ENCODE measurements around the gene RAB11A.
A peak's percentile ranks its signal among the peaks of the same experiment; 100 is the strongest.
"Not testable (repeated sequence)": the region's sequence is repeated elsewhere in the genome, so short reads cannot be mapped to it uniquely, and the experiment has no call there.

RAB11A gene

GRCh38 chr15:65870889-65871533, 1.7 kb downstream of the RAB11A start:
- Histone ChIP-seq H3K27me3 (ENCODE audit: control insufficient read depth, insufficient read depth, low read length) (no peaks in the 10 kb centered on the region), H3K4me1 (ENCODE audit: control insufficient read depth, insufficient read depth, low read length) (no peaks in the 10 kb centered on the region), H3K9me3 (ENCODE audit: control insufficient read depth, insufficient read depth, low read length) (no peaks in the 10 kb centered on the region), H3K4me3 (ENCODE audit: low read length) (peak overlapping the region; percentile 85; the same call in 1 of the 2 replicates), H3K36me3 (ENCODE audit: control insufficient read depth, insufficient read depth, low read length) (no peaks in the 10 kb centered on the region), H3K27ac (ENCODE audit: low read length) (no peak overlapping the region)
- no peak for DNase-seq (ENCODE audit: low read depth, low spot score)
- no CpG with 5 or more reads among the region's 2 CpGs for WGBS (ENCODE audit: insufficient coverage, insufficient read length)

DNA sequence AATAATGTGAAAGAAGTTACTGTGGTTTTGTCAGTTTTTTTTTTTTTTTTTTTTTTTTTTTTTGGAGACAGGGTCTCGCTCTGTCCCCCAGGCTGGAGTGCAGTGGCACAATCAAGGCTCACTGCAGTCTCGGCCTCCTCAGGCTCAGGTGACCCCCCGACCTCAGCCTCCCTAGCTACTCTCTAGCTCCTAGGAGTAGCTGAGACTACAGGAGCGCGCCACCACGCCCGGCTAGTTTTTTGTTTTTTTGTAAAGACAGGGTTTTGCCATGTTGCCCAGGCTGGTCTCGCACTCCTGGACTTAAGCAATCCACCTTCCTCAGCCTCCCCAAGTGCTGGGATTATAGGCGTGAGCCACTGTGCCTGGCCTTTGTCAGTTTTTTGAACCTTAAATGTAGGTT, 2.6 kb downstream of the RAB11A start:
- no CpG with 5 or more reads among the region's 9 CpGs for WGBS (ENCODE audit: insufficient coverage, insufficient read length)

GRCh38 chr15:65872596-65872995, 3.3 kb downstream of the RAB11A start:
- H3K27ac ChIP-seq (ENCODE audit: low read length); H3K27me3 ChIP-seq (ENCODE audit: control insufficient read depth, insufficient read depth, low read length); DNase-seq (ENCODE audit: low read depth, low spot score); H3K36me3 ChIP-seq (ENCODE audit: control insufficient read depth, insufficient read depth, low read length); H3K9me3 ChIP-seq (ENCODE audit: control insufficient read depth, insufficient read depth, low read length); H3K4me3 ChIP-seq (ENCODE audit: low read length); H3K4me1 ChIP-seq (ENCODE audit: control insufficient read depth, insufficient read depth, low read length): not testable (repeated sequence)
- no CpG with 5 or more reads among the region's 5 CpGs for WGBS (ENCODE audit: insufficient coverage, insufficient read length)

More for the DNA sequence above, 2.6 kb downstream of the RAB11A start:
- not testable (repeated sequence) for H3K27me3 ChIP-seq (ENCODE audit: control insufficient read depth, insufficient read depth, low read length); H3K27ac ChIP-seq (ENCODE audit: low read length); H3K9me3 ChIP-seq (ENCODE audit: control insufficient read depth, insufficient read depth, low read length); DNase-seq (ENCODE audit: low read depth, low spot score); H3K4me3 ChIP-seq (ENCODE audit: low read length); H3K4me1 ChIP-seq (ENCODE audit: control insufficient read depth, insufficient read depth, low read length); H3K36me3 ChIP-seq (ENCODE audit: control insufficient read depth, insufficient read depth, low read length)

GRCh38 chr15:65873256-65873655, 4.0 kb downstream of the RAB11A start:
- Histone ChIP-seq H3K9me3 (ENCODE audit: control insufficient read depth, insufficient read depth, low read length) (no peaks in the 10 kb centered on the region), H3K27me3 (ENCODE audit: control insufficient read depth, insufficient read depth, low read length) (no peaks in the 10 kb centered on the region), H3K4me1 (ENCODE audit: control insufficient read depth, insufficient read depth, low read length) (no peaks in the 10 kb centered on the region), H3K27ac (ENCODE audit: low read length) (no peak overlapping the region), H3K36me3 (ENCODE audit: control insufficient read depth, insufficient read depth, low read length) (peaks cover 3% of the 10 kb centered on the region; the same call in 1 of the 2 replicates), H3K4me3 (ENCODE audit: low read length) (no peak overlapping the region)
- no peak for DNase-seq (ENCODE audit: low read depth, low spot score)

DNA sequence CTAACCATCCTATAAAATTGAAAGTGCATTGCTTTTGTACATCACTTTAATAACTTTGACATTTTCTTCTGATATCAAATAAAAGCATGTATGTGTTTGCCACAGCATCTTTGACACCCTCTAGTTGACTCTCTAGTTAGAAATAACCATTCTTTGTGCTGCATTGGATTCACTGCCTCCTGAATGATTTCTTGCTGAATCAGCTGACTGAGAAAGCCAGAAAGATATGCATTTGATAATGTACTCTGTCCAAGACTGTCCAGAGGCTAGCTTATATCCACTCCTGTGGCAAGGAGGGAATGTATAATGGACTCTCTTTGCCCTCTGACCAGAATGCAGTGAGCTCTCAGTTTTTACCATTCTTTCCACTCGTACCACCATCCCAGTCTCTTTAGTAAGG, 6.2 kb downstream of the RAB11A start:
- Histone ChIP-seq H3K4me1 (ENCODE audit: control insufficient read depth, insufficient read depth, low read length) (no peaks in the 10 kb centered on the region), H3K27me3 (ENCODE audit: control insufficient read depth, insufficient read depth, low read length) (no peaks in the 10 kb centered on the region), H3K4me3 (ENCODE audit: low read length) (no peak overlapping the region), H3K27ac (ENCODE audit: low read length) (no peak overlapping the region), H3K36me3 (ENCODE audit: control insufficient read depth, insufficient read depth, low read length) (peaks cover 3% of the 10 kb centered on the region; the same call in 1 of the 2 replicates), H3K9me3 (ENCODE audit: control insufficient read depth, insufficient read depth, low read length) (no peaks in the 10 kb centered on the region)
- DNase-seq (ENCODE audit: low read depth, low spot score) = no peak
- no CpG with 5 or more reads among the region's 1 CpG for WGBS (ENCODE audit: insufficient coverage, insufficient read length)

DNA sequence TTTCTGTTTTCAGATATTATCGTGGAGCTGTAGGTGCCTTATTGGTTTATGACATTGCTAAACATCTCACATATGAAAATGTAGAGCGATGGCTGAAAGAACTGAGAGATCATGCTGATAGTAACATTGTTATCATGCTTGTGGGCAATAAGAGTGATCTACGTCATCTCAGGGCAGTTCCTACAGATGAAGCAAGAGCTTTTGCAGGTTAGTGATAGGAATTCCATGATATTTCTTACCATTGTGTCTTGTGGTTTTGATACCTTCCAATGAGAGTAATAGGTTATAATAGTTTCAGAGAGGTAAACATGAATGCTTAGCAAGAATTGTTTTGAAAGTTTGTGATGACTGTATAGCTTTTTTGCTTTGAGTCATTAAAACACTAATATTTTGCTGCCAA, 8.5 kb downstream of the RAB11A start:
- Histone ChIP-seq H3K36me3 (ENCODE audit: control insufficient read depth, insufficient read depth, low read length) (peaks cover 3% of the 10 kb centered on the region; the same call in 1 of the 2 replicates), H3K27ac (ENCODE audit: low read length) (no peak overlapping the region), H3K4me1 (ENCODE audit: control insufficient read depth, insufficient read depth, low read length) (no peaks in the 10 kb centered on the region), H3K27me3 (ENCODE audit: control insufficient read depth, insufficient read depth, low read length) (no peaks in the 10 kb centered on the region), H3K9me3 (ENCODE audit: control insufficient read depth, insufficient read depth, low read length) (no peaks in the 10 kb centered on the region), H3K4me3 (ENCODE audit: low read length) (no peak overlapping the region)
- no CpG with 5 or more reads among the region's 3 CpGs for WGBS (ENCODE audit: insufficient coverage, insufficient read length)
- no peak for DNase-seq (ENCODE audit: low read depth, low spot score)

DNA sequence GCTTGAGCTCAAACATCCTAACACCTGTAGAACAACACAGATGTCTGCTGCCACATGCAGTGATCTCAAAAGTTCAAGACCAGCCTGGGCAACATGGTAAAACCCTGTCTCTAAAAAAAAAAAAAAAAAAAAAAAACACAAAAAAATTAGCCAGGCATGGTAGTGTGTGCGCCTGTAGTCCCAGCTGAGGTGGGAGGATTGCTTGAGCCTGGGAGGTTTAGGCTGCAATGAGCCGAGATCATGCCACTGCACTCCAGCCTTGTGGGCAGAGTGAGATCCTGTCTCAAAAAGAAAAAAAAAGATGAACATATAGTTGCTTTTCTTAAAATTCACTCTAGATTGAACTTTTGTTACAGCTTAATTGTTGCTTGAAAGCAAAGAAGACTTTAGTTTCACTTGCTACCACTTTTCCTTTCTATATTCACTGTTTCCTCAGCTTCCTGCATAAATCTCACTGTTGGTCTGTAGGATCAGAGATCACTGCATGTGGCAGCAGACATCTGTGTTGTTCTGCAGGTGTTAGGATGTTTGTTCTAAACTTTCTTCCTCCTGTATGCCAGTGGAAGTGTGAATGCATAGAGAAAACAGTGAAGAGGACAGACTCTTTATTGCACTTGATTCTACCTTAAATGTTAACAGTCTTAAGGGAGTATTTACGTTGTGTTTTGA, 12.6 kb downstream of the RAB11A start:
- Histone ChIP-seq H3K9me3 (ENCODE audit: control insufficient read depth, insufficient read depth, low read length) (no peaks in the 10 kb centered on the region), H3K27ac (ENCODE audit: low read length) (no peak overlapping the region), H3K4me1 (ENCODE audit: control insufficient read depth, insufficient read depth, low read length) (no peaks in the 10 kb centered on the region), H3K27me3 (ENCODE audit: control insufficient read depth, insufficient read depth, low read length) (no peaks in the 10 kb centered on the region), H3K36me3 (ENCODE audit: control insufficient read depth, insufficient read depth, low read length) (peaks cover 3% of the 10 kb centered on the region; the same call in 1 of the 2 replicates), H3K4me3 (ENCODE audit: low read length) (no peak overlapping the region)
- no CpG with 5 or more reads among the region's 3 CpGs for WGBS (ENCODE audit: insufficient coverage, insufficient read length)
- DNase-seq (ENCODE audit: low read depth, low spot score) = no peak

GRCh38 chr15:65883571-65883970, 14.3 kb downstream of the RAB11A start:
- no peak for DNase-seq (ENCODE audit: low read depth, low spot score)
- no peaks in the 10 kb centered on the region for H3K36me3 ChIP-seq (ENCODE audit: control insufficient read depth, insufficient read depth, low read length)
- no peak overlapping the region for H3K27ac ChIP-seq (ENCODE audit: low read length)
- H3K9me3 ChIP-seq (ENCODE audit: control insufficient read depth, insufficient read depth, low read length) = no peaks in the 10 kb centered on the region
- no peaks in the 10 kb centered on the region for H3K27me3 ChIP-seq (ENCODE audit: control insufficient read depth, insufficient read depth, low read length)
- no peaks in the 10 kb centered on the region for H3K4me1 ChIP-seq (ENCODE audit: control insufficient read depth, insufficient read depth, low read length)
- H3K4me3 ChIP-seq (ENCODE audit: low read length) = no peak overlapping the region
- no CpG with 5 or more reads among the region's 6 CpGs for WGBS (ENCODE audit: insufficient coverage, insufficient read length)

GRCh38 chr15:65884511-65884910, 15.2 kb downstream of the RAB11A start:
- Histone ChIP-seq H3K4me1 (ENCODE audit: control insufficient read depth, insufficient read depth, low read length) (no peaks in the 10 kb centered on the region), H3K27ac (ENCODE audit: low read length) (no peak overlapping the region), H3K9me3 (ENCODE audit: control insufficient read depth, insufficient read depth, low read length) (no peaks in the 10 kb centered on the region), H3K4me3 (ENCODE audit: low read length) (no peak overlapping the region), H3K27me3 (ENCODE audit: control insufficient read depth, insufficient read depth, low read length) (no peaks in the 10 kb centered on the region), H3K36me3 (ENCODE audit: control insufficient read depth, insufficient read depth, low read length) (no peaks in the 10 kb centered on the region)
- no peak for DNase-seq (ENCODE audit: low read depth, low spot score)

DNA sequence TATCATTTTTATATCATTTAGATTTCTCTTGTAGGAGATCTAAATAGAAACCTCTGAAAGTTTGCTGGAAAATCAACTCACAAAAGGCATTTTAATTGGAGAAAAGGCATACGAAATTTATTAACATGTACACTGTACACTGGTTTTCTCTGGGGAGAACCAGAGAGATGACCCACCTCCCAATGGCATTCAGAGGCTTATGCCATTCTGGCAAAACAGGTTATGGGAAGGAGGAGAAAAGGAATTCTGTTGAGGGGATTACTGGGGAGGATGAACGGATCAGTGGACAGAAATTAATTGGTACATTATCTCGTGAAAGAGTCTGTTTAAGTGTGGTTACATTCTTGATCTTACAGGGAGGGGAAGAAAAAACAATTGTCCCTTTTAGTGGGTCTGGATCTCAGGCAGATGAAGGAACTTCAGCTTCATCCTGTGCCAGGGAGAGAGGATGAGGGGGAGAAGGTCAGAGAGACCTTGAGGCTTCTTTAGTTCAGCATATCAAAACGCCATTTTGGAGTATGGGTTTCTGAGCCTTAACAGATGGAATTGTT, 16.5 kb downstream of the RAB11A start:
- no CpG with 5 or more reads among the region's 4 CpGs for WGBS (ENCODE audit: insufficient coverage, insufficient read length)
- no peak overlapping the region for H3K27ac ChIP-seq (ENCODE audit: low read length)
- no peaks in the 10 kb centered on the region for H3K36me3 ChIP-seq (ENCODE audit: control insufficient read depth, insufficient read depth, low read length)
- no peak for DNase-seq (ENCODE audit: low read depth, low spot score)
- no peaks in the 10 kb centered on the region for H3K9me3 ChIP-seq (ENCODE audit: control insufficient read depth, insufficient read depth, low read length)
- H3K4me1 ChIP-seq (ENCODE audit: control insufficient read depth, insufficient read depth, low read length) = no peaks in the 10 kb centered on the region
- no peak overlapping the region for H3K4me3 ChIP-seq (ENCODE audit: low read length)
- H3K27me3 ChIP-seq (ENCODE audit: control insufficient read depth, insufficient read depth, low read length) = no peaks in the 10 kb centered on the region

DNA sequence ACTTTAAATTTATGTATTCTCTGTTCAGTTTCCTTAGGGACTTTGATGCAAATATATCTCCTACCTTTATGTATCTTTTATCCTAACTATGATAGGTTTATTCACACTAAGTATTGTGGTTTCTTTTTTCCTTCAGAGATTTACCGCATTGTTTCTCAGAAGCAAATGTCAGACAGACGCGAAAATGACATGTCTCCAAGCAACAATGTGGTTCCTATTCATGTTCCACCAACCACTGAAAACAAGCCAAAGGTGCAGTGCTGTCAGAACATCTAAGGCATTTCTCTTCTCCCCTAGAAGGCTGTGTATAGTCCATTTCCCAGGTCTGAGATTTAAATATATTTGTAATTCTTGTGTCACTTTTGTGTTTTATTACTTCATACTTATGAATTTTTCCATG, 18.3 kb downstream of the RAB11A start:
- DNase-seq (ENCODE audit: low read depth, low spot score) = no peak
- H3K36me3 ChIP-seq (ENCODE audit: control insufficient read depth, insufficient read depth, low read length) = no peaks in the 10 kb centered on the region
- H3K4me1 ChIP-seq (ENCODE audit: control insufficient read depth, insufficient read depth, low read length) = no peaks in the 10 kb centered on the region
- no peak overlapping the region for H3K27ac ChIP-seq (ENCODE audit: low read length)
- H3K9me3 ChIP-seq (ENCODE audit: control insufficient read depth, insufficient read depth, low read length) = no peaks in the 10 kb centered on the region
- H3K27me3 ChIP-seq (ENCODE audit: control insufficient read depth, insufficient read depth, low read length) = no peaks in the 10 kb centered on the region
- WGBS (ENCODE audit: insufficient coverage, insufficient read length) = no CpG with 5 or more reads among the region's 3 CpGs
- H3K4me3 ChIP-seq (ENCODE audit: low read length) = no peak overlapping the region
